SU-DHL-6 (cell line): ENCODE results near the gene SLAIN2.

ENCODE experiments used
- H2AFZ ChIP-seq: fragments of 200-600 bp; sonication (generic); 2 replicates; pipeline ENCODE4 v1.6.1; 2014; ENCODE audit warnings: low read depth, mild to moderate bottlenecking, moderate library complexity, mixed read lengths, antibody characterized with exemption, low read length; ENCODE audit not compliant: severe bottlenecking
- H3F3A ChIP-seq: fragments of 200-600 bp; shearing (Covaris generic); 2 replicates; pipeline ENCODE4 v1.6.0; 2016; ENCODE audit warnings: antibody characterized with exemption, mild to moderate bottlenecking; ENCODE audit not compliant: insufficient read depth
- H3K27ac ChIP-seq: fragments of 200-600 bp; sonication (generic); 2 replicates; pipeline ENCODE4 v1.5.1; 2016; ENCODE audit warnings: low read depth, mild to moderate bottlenecking, low read length, moderate library complexity, mixed read lengths
- H3K27me3 ChIP-seq: fragments of 200-600 bp; sonication (generic), shearing (Covaris generic); 2 replicates; pipeline ENCODE4 v1.6.0; 2014; ENCODE audit warnings: mild to moderate bottlenecking, low read length
- H3K36me3 ChIP-seq: fragments of 200-600 bp; sonication (generic); 2 replicates; pipeline ENCODE4 v1.6.1; 2014; ENCODE audit warnings: mild to moderate bottlenecking, low read length, mixed read lengths
- H3K4me2 ChIP-seq: fragments of 300-600, 200-600 bp; shearing (Covaris generic), sonication (generic); 2 replicates; pipeline ENCODE4 v1.6.0; 2014; ENCODE audit warnings: low read length, low read depth, mild to moderate bottlenecking; ENCODE audit not compliant: poor library complexity, severe bottlenecking
- H3K4me3 ChIP-seq: fragments of 200-600 bp; sonication (generic); 2 replicates; pipeline ENCODE4 v1.5.1; 2014; ENCODE audit warnings: antibody characterized with exemption, low read length, mild to moderate bottlenecking, mixed read lengths; ENCODE audit not compliant: insufficient read depth, poor library complexity, severe bottlenecking
- H3K79me2 ChIP-seq: fragments of 200-600 bp; sonication (generic); 2 replicates; pipeline ENCODE4 v1.6.1; 2014; ENCODE audit warnings: mild to moderate bottlenecking, low read length, moderate library complexity; ENCODE audit not compliant: insufficient read depth
- H3K9ac ChIP-seq: fragments of 200-600 bp; sonication (generic); 2 replicates; pipeline ENCODE4 v1.7.0; 2014; ENCODE audit warnings: mild to moderate bottlenecking, low read length
- H3K9me2 ChIP-seq: fragments of 200-600 bp; sonication (generic); replicated peaks from 2 replicates; pipeline ENCODE4 v1.6.1; 2014; ENCODE audit warnings: low read length; ENCODE audit not compliant: insufficient read depth
- H3K9me3 ChIP-seq: fragments of 200-600 bp; sonication (generic); 2 replicates; pipeline ENCODE4 v1.6.1; 2014; ENCODE audit warnings: low read length, mixed read lengths; ENCODE audit not compliant: insufficient read depth
- H4K20me1 ChIP-seq: fragments of 200-600 bp; sonication (generic); 2 replicates; pipeline ENCODE4 v1.6.1; 2014; ENCODE audit warnings: low read depth, mild to moderate bottlenecking, antibody characterized with exemption, low read length, moderate library complexity, mixed read lengths
- CTCF ChIP-seq: fragments of 200-600 bp; sonication (generic); IDR thresholded peaks from one replicate; pipeline ENCODE4 v1.5.1; 2017; ENCODE audit warnings: antibody characterized with exemption, mild to moderate bottlenecking, low read length, moderate library complexity; ENCODE audit not compliant: insufficient read depth, poor library complexity, severe bottlenecking
- EZH2phosphoT487 ChIP-seq: fragments of 200-600 bp; sonication (generic), shearing (Covaris generic); conservative IDR thresholded peaks from 2 replicates; pipeline ENCODE4 v1.6.1; 2018; ENCODE audit warnings: mild to moderate bottlenecking, antibody characterized with exemption, low read length, moderate library complexity, mixed read lengths

The SLAIN2 gene

GRCh38 chr4:48366611-48367010 lies 25.3 kb downstream of the SLAIN2 start:
- no peak overlapping the region for H3K27ac ChIP-seq
- no peak overlapping the region for H3K4me3 ChIP-seq
- no peak for TF ChIP-seq CTCF
- TF ChIP-seq EZH2phosphoT487: no peak
- H3F3A ChIP-seq: peaks cover 13% of the 10 kb centered on the region
- H3K27me3 ChIP-seq: no peaks in the 10 kb centered on the region
- no peaks in the 10 kb centered on the region for H3K9me2 ChIP-seq
- peaks cover 19% of the 10 kb centered on the region; the same call in 1 of the 2 replicates for H3K79me2 ChIP-seq
- peaks cover 6% of the 10 kb centered on the region; the same call in 1 of the 2 replicates for H4K20me1 ChIP-seq
- no peak overlapping the region for H2AFZ ChIP-seq
- H3K4me2 ChIP-seq: no peak overlapping the region
- no peaks in the 10 kb centered on the region for H3K9me3 ChIP-seq
- H3K36me3 ChIP-seq: no peaks in the 10 kb centered on the region
- no peak overlapping the region for H3K9ac ChIP-seq

GRCh38 chr4:48367016-48367415 lies 25.7 kb downstream of the SLAIN2 start:
- TF ChIP-seq EZH2phosphoT487: no peak
- TF ChIP-seq CTCF: no peak
- Histone ChIP-seq H3K4me3 (no peak overlapping the region), H3K27me3 (no peaks in the 10 kb centered on the region), H3K9ac (no peak overlapping the region), H3K4me2 (no peak overlapping the region), H4K20me1 (peaks cover 6% of the 10 kb centered on the region; the same call in 1 of the 2 replicates), H3F3A (peaks cover 13% of the 10 kb centered on the region), H3K9me3 (no peaks in the 10 kb centered on the region), H3K9me2 (no peaks in the 10 kb centered on the region), H2AFZ (no peak overlapping the region), H3K36me3 (no peaks in the 10 kb centered on the region), H3K79me2 (peaks cover 19% of the 10 kb centered on the region; the same call in 1 of the 2 replicates), H3K27ac (no peak overlapping the region)

GRCh38 chr4:48368389-48368788 lies 27.1 kb downstream of the SLAIN2 start:
- Histone ChIP-seq H3K79me2 (peaks cover 24% of the 10 kb centered on the region; the same call in 1 of the 2 replicates), H3F3A (peaks cover 13% of the 10 kb centered on the region)

More at GRCh38 chr4:48368389-48368788, 27.1 kb downstream of the SLAIN2 start:
- Histone ChIP-seq H3K36me3 (no peaks in the 10 kb centered on the region), H2AFZ (no peak overlapping the region), H3K27ac (no peak overlapping the region), H3K4me3 (no peak overlapping the region), H4K20me1 (peaks cover 6% of the 10 kb centered on the region; the same call in 1 of the 2 replicates), H3K4me2 (no peak overlapping the region), H3K27me3 (no peaks in the 10 kb centered on the region), H3K9me2 (no peaks in the 10 kb centered on the region), H3K9me3 (no peaks in the 10 kb centered on the region), H3K9ac (no peak overlapping the region)
- TF ChIP-seq CTCF (no peak), EZH2phosphoT487 (no peak)
